ENCODE measurements around the gene DNAJC1. TPM values are rescaled to one million over a fixed set of nuclear protein-coding genes. Genes with fewer than 3 reads are reported as not detected.

DNAJC1 gene
- total RNA-seq, 1 experiment from 2014 or later, result 12.9 TPM

GRCh38 chr10:22016046-22016705 lies 12.6 kb upstream of the DNAJC1 start:
- Histone ChIP-seq H3K27ac (ENCODE audit: low read length) (no peak overlapping the region), H3K4me1 (ENCODE audit: control insufficient read depth, insufficient read depth, low read length) (no peaks in the 10 kb centered on the region), H3K27me3 (ENCODE audit: control insufficient read depth, insufficient read depth, low read length) (no peaks in the 10 kb centered on the region), H3K9me3 (ENCODE audit: control insufficient read depth, insufficient read depth, low read depth, low read length) (no peaks in the 10 kb centered on the region), H3K36me3 (ENCODE audit: control insufficient read depth, insufficient read depth, low read length) (no peaks in the 10 kb centered on the region), H3K4me3 (ENCODE audit: low read depth in 2 of 2, low read length in 2 of 2) (no peak overlapping the region)
- no TSS peak for BruUV-seq (replicated peaks)
- intact Hi-C loops (cut with micrococcal nuclease; ENCODE audit: unreplicated experiment) (no loop called here), in situ Hi-C loops (cut with HindIII; ENCODE audit: low pct_unique_long_range_greater_than_20kb, low sequenced_read_pairs) (no loop called here)
- TF ChIP-seq POLR2AphosphoS5 (IDR thresholded peaks at IDR 0.05; ENCODE audit: low read depth, low read length) (no peak), TCF7L2 (IDR thresholded peaks at IDR 0.05; ENCODE audit: low read depth, low read length) (no peak), REST (IDR thresholded peaks at IDR 0.05; ENCODE audit: insufficient read depth in 1 of 2, low read depth in 2 of 2, low read length in 1 of 2) (no peak), SIN3A (IDR thresholded peaks at IDR 0.05; ENCODE audit: borderline replicate concordance, insufficient read depth, low read depth, low read length) (no peak)
- TF ChIP-seq, protein P1, sequence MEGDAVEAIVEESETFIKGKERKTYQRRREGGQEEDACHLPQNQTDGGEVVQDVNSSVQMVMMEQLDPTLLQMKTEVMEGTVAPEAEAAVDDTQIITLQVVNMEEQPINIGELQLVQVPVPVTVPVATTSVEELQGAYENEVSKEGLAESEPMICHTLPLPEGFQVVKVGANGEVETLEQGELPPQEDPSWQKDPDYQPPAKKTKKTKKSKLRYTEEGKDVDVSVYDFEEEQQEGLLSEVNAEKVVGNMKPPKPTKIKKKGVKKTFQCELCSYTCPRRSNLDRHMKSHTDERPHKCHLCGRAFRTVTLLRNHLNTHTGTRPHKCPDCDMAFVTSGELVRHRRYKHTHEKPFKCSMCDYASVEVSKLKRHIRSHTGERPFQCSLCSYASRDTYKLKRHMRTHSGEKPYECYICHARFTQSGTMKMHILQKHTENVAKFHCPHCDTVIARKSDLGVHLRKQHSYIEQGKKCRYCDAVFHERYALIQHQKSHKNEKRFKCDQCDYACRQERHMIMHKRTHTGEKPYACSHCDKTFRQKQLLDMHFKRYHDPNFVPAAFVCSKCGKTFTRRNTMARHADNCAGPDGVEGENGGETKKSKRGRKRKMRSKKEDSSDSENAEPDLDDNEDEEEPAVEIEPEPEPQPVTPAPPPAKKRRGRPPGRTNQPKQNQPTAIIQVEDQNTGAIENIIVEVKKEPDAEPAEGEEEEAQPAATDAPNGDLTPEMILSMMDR (IDR thresholded peaks at IDR 0.05), result no peak
- POLR2A ChIA-PET, result no interaction called here
- DNase-seq (ENCODE audit: low read depth, low spot score) (no peak), ATAC-seq (no peak)
- CTCF ChIA-PET, result no interaction called here

- no peak overlapping the region for H3K4me3 ChIP-seq (ENCODE audit: low read depth in 2 of 2, low read length in 2 of 2)
- no peaks in the 10 kb centered on the region for H3K4me1 ChIP-seq (ENCODE audit: control insufficient read depth, insufficient read depth, low read length)
- in situ Hi-C loops (cut with HindIII; ENCODE audit: low pct_unique_long_range_greater_than_20kb, low sequenced_read_pairs) (no loop called here), intact Hi-C loops (cut with micrococcal nuclease; ENCODE audit: unreplicated experiment) (no loop called here)
- BruUV-seq (replicated peaks), result no TSS peak
- no peaks in the 10 kb centered on the region for H3K36me3 ChIP-seq (ENCODE audit: control insufficient read depth, insufficient read depth, low read length)
- CTCF ChIA-PET, result interaction anchor here (0.6 to 1.0 kb wide), 3 partner anchors 10 to 309 kb away, joined by 4 to 6 read pairs (median 5); no protein-coding TSS in a partner anchor
- DNase-seq (ENCODE audit: low read depth, low spot score) (no peak), ATAC-seq (no peak)
- TF ChIP-seq TCF7L2 (IDR thresholded peaks at IDR 0.05; ENCODE audit: low read depth, low read length) (no peak), SIN3A (IDR thresholded peaks at IDR 0.05; ENCODE audit: borderline replicate concordance, insufficient read depth, low read depth, low read length) (no peak), POLR2AphosphoS5 (IDR thresholded peaks at IDR 0.05; ENCODE audit: low read depth, low read length) (no peak), REST (IDR thresholded peaks at IDR 0.05; ENCODE audit: insufficient read depth in 1 of 2, low read depth in 2 of 2, low read length in 1 of 2) (no peak)
- TF ChIP-seq, protein P1 (IDR thresholded peaks at IDR 0.05), result no peak; the same call in 1 of the 2 replicates
- H3K9me3 ChIP-seq (ENCODE audit: control insufficient read depth, insufficient read depth, low read depth, low read length), result no peaks in the 10 kb centered on the region; the same call in 1 of the 2 replicates
- no peak overlapping the region for H3K27ac ChIP-seq (ENCODE audit: low read length)
- POLR2A ChIA-PET, result interaction anchor here (0.6 to 0.7 kb wide), 3 partner anchors 17 to 88 kb away, joined by 3 to 7 read pairs (median 5); no protein-coding TSS in a partner anchor
- no peaks in the 10 kb centered on the region for H3K27me3 ChIP-seq (ENCODE audit: control insufficient read depth, insufficient read depth, low read length)
Observed at GRCh38 chr10:22010973-22011408, 7.5 kb upstream of the DNAJC1 start.

Data from Panc1 (cell line).